Suprapubic skin (tissue), 4 donors: Measurements from ENCODE around the gene TTLL7. TPM values are rescaled to one million over a fixed set of nuclear protein-coding genes. Genes with fewer than 3 reads are reported as not detected.
A peak's percentile ranks its signal among the peaks of the same experiment; 100 is the strongest.

Experiments used
- DNase-seq, 2 donors: peaks; one replicate each; pipeline ENCODE4 v3.0.0-alpha.2; 2019; ENCODE audit warnings: low spot score in 2 of 2
- H3K27ac ChIP-seq: fragments of 200-600 bp; sonication (generic); one replicate; pipeline ENCODE4 v1.5.1; 2019
- H3K27me3 ChIP-seq: fragments of 200-600 bp; sonication (generic); one replicate; pipeline ENCODE4 v1.5.1; 2019
- H3K36me3 ChIP-seq: fragments of 200-600 bp; sonication (generic); one replicate; pipeline ENCODE4 v1.5.1; 2019
- H3K4me1 ChIP-seq: fragments of 200-600 bp; sonication (generic); one replicate; pipeline ENCODE4 v1.5.1; 2019
- H3K4me3 ChIP-seq: fragments of 200-600 bp; sonication (generic); one replicate; pipeline ENCODE4 v1.5.1; 2019; ENCODE audit warnings: mild to moderate bottlenecking
- H3K9me3 ChIP-seq: fragments of 200-600 bp; sonication (generic); one replicate; pipeline ENCODE4 v1.5.1; 2019
- EP300 ChIP-seq: sonication (generic); formaldehyde crosslinking; IDR thresholded peaks from one replicate; pipeline ENCODE4 v1.6.1; 2017; ENCODE audit warnings: antibody characterized with exemption
- POLR2A ChIP-seq, 2 donors: fragments of 450-650 bp; IDR thresholded peaks; one replicate each; pipeline ENCODE4 v1.6.1; 2017; ENCODE audit warnings: antibody characterized with exemption in 2 of 2, mild to moderate bottlenecking in 2 of 2, moderate library complexity in 2 of 2
- POLR2AphosphoS5 ChIP-seq, 3 donors: sonication (generic); formaldehyde crosslinking; IDR thresholded peaks; one replicate each; pipeline ENCODE4 v1.6.1; 2017; ENCODE audit warnings: antibody characterized with exemption in 3 of 3
- WGBS: methylation state at CpG from one replicate; pipeline ENCODE4 v1.1.5; 2018; 5-methylcytosine and 5-hydroxymethylcytosine counted together
- total RNA-seq, 4 donors: library from RNA; depleted of rRNA; stranded (reverse); fragments of >200 nt; gene quantifications; one replicate each; pipeline ENCODE4 v1.1.0, GENCODE V29; 2016
- TF ChIP-seq, protein P1 (sequence below), 2 donors: fragments of 200-600 bp in 1 of 2; fragments of 450-650 bp in 1 of 2; sonication (generic) in 1 of 2; IDR thresholded peaks; one replicate each; pipeline ENCODE4 v1.5.1; 2016 to 2019; ENCODE audit warnings: antibody characterized with exemption in 2 of 2, mild to moderate bottlenecking in 1 of 2, moderate library complexity in 1 of 2

The TTLL7 gene, protein sequence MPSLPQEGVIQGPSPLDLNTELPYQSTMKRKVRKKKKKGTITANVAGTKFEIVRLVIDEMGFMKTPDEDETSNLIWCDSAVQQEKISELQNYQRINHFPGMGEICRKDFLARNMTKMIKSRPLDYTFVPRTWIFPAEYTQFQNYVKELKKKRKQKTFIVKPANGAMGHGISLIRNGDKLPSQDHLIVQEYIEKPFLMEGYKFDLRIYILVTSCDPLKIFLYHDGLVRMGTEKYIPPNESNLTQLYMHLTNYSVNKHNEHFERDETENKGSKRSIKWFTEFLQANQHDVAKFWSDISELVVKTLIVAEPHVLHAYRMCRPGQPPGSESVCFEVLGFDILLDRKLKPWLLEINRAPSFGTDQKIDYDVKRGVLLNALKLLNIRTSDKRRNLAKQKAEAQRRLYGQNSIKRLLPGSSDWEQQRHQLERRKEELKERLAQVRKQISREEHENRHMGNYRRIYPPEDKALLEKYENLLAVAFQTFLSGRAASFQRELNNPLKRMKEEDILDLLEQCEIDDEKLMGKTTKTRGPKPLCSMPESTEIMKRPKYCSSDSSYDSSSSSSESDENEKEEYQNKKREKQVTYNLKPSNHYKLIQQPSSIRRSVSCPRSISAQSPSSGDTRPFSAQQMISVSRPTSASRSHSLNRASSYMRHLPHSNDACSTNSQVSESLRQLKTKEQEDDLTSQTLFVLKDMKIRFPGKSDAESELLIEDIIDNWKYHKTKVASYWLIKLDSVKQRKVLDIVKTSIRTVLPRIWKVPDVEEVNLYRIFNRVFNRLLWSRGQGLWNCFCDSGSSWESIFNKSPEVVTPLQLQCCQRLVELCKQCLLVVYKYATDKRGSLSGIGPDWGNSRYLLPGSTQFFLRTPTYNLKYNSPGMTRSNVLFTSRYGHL
- 1 to 10 TPM; 1.5 to 3.1 (median 2.3) TPM for total RNA-seq

DNA sequence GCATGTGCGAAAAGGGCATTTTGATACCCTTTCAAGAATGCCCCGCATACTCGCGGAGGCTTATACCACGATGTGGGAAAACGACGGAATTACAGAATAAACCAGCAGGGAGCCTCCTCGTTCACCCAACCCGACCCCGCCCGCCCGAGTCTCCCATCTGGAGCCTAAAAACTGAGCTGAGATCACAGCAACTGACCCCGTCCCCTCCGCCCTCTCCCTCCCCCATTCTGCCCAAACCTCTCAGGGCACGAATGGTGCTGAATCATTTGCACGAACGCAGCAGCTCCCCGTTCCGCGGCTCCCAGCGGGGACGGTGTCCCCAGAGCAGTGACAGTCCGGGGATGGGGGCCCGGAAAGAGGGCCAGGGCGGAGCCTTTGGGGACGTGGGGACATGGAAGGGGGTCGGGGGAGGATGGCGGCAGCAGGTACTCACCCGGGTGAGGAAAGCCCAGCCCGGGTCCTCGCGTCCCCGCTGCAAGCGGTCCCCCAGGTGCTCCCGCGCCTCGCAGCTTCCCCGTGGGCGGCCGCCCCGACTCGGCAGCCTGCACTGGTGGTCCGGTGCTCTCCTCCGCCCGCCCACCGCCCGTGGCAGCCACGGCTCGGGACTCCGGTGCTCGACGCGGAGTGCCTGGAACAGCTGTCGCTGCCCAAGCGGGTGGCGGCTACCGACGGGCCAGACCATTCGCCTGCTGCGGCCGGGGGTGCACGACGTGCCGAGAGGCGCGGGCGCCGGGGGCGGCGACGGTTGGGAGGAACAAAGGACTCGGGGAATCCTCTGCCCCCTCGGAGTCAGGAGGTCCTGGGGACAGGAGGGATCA lies at the start of gene TTLL7:
TSS of gene TTLL7 (minus strand) at position 635 of the 818 bp plus-strand sequence. CDS start 46,921 bp downstream, outside the sequence.
- peak within 1 kb of the TSS; percentile 89 for H3K4me3 ChIP-seq
- TF ChIP-seq EP300, result no peak
- TF ChIP-seq POLR2A (IDR thresholded peaks at IDR 0.05), result no peak
- TF ChIP-seq POLR2AphosphoS5 (IDR thresholded peaks at IDR 0.05), result no peak
- TF ChIP-seq, protein P1, sequence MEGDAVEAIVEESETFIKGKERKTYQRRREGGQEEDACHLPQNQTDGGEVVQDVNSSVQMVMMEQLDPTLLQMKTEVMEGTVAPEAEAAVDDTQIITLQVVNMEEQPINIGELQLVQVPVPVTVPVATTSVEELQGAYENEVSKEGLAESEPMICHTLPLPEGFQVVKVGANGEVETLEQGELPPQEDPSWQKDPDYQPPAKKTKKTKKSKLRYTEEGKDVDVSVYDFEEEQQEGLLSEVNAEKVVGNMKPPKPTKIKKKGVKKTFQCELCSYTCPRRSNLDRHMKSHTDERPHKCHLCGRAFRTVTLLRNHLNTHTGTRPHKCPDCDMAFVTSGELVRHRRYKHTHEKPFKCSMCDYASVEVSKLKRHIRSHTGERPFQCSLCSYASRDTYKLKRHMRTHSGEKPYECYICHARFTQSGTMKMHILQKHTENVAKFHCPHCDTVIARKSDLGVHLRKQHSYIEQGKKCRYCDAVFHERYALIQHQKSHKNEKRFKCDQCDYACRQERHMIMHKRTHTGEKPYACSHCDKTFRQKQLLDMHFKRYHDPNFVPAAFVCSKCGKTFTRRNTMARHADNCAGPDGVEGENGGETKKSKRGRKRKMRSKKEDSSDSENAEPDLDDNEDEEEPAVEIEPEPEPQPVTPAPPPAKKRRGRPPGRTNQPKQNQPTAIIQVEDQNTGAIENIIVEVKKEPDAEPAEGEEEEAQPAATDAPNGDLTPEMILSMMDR (IDR thresholded peaks at IDR 0.05), result no peak
- H3K36me3 ChIP-seq, result no peaks in the 10 kb centered on the region
- H3K27me3 ChIP-seq, result peaks cover 20% of the 10 kb centered on the region
- DNase-seq, result peak; percentile 77 to 81
- H3K27ac ChIP-seq, result peak within 1 kb of the TSS; percentile 75
- H3K4me1 ChIP-seq, result peaks cover 19% of the 10 kb centered on the region
- WGBS, result 2% methylated on average over 14 of the region's 73 CpGs
- H3K9me3 ChIP-seq, result no peaks in the 10 kb centered on the region

DNA sequence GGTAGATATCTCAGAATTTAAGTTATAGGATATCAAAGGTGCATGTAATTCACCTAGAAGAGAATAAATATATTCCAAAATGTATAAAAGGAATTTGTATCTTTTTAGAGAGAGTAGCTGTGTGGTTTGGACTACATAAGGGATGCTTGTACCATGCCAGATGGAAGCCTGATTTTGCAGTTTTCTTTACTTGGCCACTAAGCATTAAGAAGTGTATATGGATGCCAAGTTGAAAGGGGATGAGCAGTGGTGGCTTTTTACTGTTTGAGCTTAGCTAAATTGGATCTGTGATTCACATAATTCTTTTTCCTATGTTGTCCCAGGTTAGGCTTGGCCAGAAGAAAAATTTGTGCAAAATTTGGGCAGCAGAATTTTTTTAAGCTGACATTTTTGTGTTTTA lies 43.5 kb upstream of the TTLL7 start:
- Histone ChIP-seq H3K36me3 (no peaks in the 10 kb centered on the region), H3K4me3 (no peak overlapping the region), H3K27me3 (no peaks in the 10 kb centered on the region), H3K9me3 (no peaks in the 10 kb centered on the region), H3K27ac (no peak overlapping the region), H3K4me1 (no peaks in the 10 kb centered on the region)
- DNase-seq, result no peak
- TF ChIP-seq POLR2A (IDR thresholded peaks at IDR 0.05) (no peak), EP300 (no peak), POLR2AphosphoS5 (IDR thresholded peaks at IDR 0.05) (no peak)
- TF ChIP-seq, protein P1 (IDR thresholded peaks at IDR 0.05), result no peak

DNA sequence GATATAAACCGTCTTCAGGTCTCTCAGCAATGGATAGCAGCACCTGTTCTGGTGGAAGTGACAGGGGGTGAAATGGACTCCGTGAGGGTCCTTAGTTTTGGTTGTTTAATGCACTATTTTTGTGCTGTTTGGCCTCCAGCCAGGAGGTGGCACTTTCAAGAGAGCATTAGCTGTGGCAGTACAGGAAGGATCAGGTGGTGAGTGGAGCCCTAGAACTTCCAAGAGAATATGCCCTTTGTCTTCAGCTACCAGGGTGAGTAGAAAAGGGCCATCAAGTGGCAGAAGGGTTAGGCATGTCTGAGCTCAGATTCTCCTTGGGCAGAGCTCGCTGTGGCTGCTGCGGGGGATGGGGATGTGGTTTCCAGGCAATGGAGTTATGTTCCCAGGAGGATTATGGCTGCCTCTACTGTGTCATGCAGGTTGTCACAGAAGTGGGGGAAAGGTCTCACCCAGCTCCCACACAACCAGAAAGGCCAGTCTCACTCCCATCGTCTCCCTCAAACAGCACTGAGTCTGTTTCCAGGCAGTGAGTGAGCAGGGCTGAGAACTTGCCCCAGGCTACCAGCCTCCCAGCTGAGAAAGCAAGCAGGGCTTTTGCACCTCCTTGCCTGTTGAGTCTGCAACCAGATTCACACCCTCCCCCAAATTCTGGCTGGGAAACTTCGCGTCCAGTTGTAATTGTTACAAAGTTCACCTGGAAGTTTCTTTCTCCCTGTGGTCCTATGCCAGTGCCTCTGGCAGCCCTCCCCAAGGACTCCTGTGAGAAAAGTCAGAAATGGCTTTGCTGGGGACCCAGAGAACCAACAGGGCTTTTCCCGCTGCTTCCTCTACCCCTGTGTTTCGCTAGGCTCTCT lies 39.1 kb upstream of the TTLL7 start:
- no peak overlapping the region for H3K27ac ChIP-seq
- H3K4me3 ChIP-seq, result no peak overlapping the region
- TF ChIP-seq POLR2A (IDR thresholded peaks at IDR 0.05) (no peak), POLR2AphosphoS5 (IDR thresholded peaks at IDR 0.05) (no peak), EP300 (no peak)
- TF ChIP-seq, protein P1 (IDR thresholded peaks at IDR 0.05), result no peak
- H3K4me1 ChIP-seq, result no peaks in the 10 kb centered on the region
- 88% methylated on average over 8 of the region's 9 CpGs for WGBS
- no peaks in the 10 kb centered on the region for H3K36me3 ChIP-seq
- no peak for DNase-seq
- no peaks in the 10 kb centered on the region for H3K9me3 ChIP-seq
- no peaks in the 10 kb centered on the region for H3K27me3 ChIP-seq

DNA sequence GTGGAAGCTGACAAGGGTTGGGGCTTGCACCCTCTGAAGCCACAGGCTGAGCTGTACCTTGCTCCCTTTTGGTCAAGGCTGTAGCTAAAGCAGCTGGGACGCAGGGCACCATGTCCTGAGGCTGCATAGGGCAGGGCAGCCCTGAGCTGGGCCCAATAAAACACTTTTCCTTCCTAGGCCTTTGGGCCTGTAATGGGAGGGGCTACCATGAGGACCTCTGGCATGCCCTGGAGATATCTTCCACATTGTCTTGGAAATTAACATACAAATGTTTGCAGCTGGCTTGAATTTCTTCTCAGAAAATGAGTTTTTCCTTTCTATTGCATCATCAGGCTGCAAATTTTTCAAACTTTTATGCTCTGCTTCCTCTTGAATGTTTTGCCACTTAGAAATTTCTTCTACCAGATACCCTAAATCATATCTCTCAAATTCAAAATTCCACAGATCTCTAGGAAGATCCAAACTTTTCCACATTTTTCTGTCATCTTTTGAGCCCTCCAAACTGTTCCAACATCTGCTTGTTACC lies 32.9 kb upstream of the TTLL7 start:
- H3K27me3 ChIP-seq, result no peaks in the 10 kb centered on the region
- H3K27ac ChIP-seq, result no peak overlapping the region
- no peaks in the 10 kb centered on the region for H3K36me3 ChIP-seq
- no peaks in the 10 kb centered on the region for H3K9me3 ChIP-seq
- 86% methylated on average over 1 of the region's 1 CpG for WGBS
- TF ChIP-seq POLR2AphosphoS5 (IDR thresholded peaks at IDR 0.05) (no peak), POLR2A (IDR thresholded peaks at IDR 0.05) (no peak)
- H3K4me3 ChIP-seq, result no peak overlapping the region
- H3K4me1 ChIP-seq, result no peaks in the 10 kb centered on the region
- no peak for DNase-seq
